Calu3 (cell line): ENCODE data around the gene CASQ2. TPM values are rescaled to one million over a fixed set of nuclear protein-coding genes. Genes with fewer than 3 reads are reported as not detected.
A peak's percentile ranks its signal among the peaks of the same experiment; 100 is the strongest.

ENCODE experiments used
- BruUV-seq: library from RNA; stranded (reverse); fragments of 400-500 nt; replicated peaks from 2 replicates; lab custom pipeline; 2021; lab: Mats Ljungman, UMichigan
- CTCF ChIA-PET: fragments of 300-600 bp; sonication (Branson Sonifier 250); formaldehyde crosslinking; loops from one replicate; lab custom pipeline; 2022; ENCODE audit warnings: antibody characterized with exemption; lab: Charles Lee
- DNase-seq: peaks from one replicate; pipeline ENCODE4 v3.0.0; 2022
- H3K27ac Mint-ChIP-seq: one replicate; pipeline ENCODE4 v1.8.0; 2022; ENCODE audit warnings: mixed read lengths; ENCODE audit not compliant: unreplicated experiment
- H3K27me3 Mint-ChIP-seq: one replicate; pipeline ENCODE4 v1.8.0; 2022; ENCODE audit warnings: mixed read lengths; ENCODE audit not compliant: unreplicated experiment
- H3K36me3 Mint-ChIP-seq: one replicate; pipeline ENCODE4 v1.8.0; 2022; ENCODE audit warnings: mild to moderate bottlenecking, moderate library complexity, mixed read lengths; ENCODE audit not compliant: insufficient read depth, unreplicated experiment
- H3K4me1 Mint-ChIP-seq: one replicate; pipeline ENCODE4 v1.8.0; 2022; ENCODE audit warnings: mild to moderate bottlenecking, low read depth, mixed read lengths; ENCODE audit not compliant: unreplicated experiment
- H3K4me3 Mint-ChIP-seq: one replicate; pipeline ENCODE4 v1.8.0; 2022; ENCODE audit warnings: mild to moderate bottlenecking, low read depth, moderate library complexity, mixed read lengths; ENCODE audit not compliant: unreplicated experiment
- H3K9me3 Mint-ChIP-seq: one replicate; pipeline ENCODE4 v1.8.0; 2022; ENCODE audit warnings: low read depth, mixed read lengths; ENCODE audit not compliant: unreplicated experiment
- intact Hi-C: fragments of 100-400 bp; cut with micrococcal nuclease; formaldehyde crosslinking; loops from one replicate; pipeline ENCODE4 v1.10.0; 2022; ENCODE audit not compliant: unreplicated experiment
- total RNA-seq: library from RNA; stranded (reverse); gene quantifications from 2 replicates; pipeline ENCODE4 v1.2.3, GENCODE V29; 2022
- TF ChIP-seq, protein P1 (sequence below): fragments of 200-600 bp; IDR thresholded peaks from one replicate; pipeline ENCODE4 v1.8.0; 2022; ENCODE audit warnings: antibody characterized with exemption; ENCODE audit not compliant: unreplicated experiment

CASQ2 gene
- total RNA-seq, 1 experiment from 2014 or later: not detected

DNA sequence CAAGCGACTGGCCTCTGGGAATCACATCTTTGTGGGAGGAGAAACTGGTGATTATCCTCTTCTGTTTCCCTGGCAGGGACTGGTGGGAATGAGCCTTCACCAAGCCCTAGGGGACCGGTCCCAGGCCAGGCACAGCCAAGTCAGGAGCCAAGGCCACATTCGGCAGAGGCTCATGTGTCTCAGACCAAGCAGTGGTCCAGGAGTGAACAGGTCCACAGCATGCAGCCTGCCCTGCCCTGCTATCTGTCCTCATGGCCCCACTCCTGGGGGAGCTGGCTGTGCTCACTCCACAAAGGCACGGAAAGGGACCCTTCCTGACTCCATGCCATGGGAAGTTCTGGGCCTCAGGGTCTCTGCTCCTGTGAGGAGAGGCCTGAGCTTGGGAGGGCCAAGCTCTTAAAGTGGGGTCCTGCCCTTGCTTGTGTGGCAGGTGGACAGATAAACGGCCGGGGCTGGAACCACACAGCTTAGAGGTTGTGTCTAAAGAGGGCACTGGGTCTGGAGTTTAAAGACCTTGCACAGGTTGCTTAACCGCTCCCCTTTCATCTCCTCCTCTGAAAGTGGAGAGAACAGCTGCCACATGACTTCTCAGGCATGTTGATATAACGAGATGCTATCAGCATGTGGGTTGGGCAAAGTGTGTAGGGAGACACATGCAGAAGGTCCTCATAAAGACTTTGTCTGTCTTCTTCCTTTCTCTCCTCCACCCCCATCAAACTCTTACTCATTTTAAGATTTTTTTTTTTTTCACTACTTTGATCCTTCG is 57.5 kb downstream of the CASQ2 start:
- H3K4me3 Mint-ChIP-seq: no peak overlapping the region
- CTCF ChIA-PET: no interaction called here
- peaks cover 31% of the 10 kb centered on the region for H3K4me1 Mint-ChIP-seq
- intact Hi-C loops: no loop called here
- H3K27ac Mint-ChIP-seq: no peak overlapping the region
- H3K9me3 Mint-ChIP-seq: no peaks in the 10 kb centered on the region
- TF ChIP-seq, protein P1, sequence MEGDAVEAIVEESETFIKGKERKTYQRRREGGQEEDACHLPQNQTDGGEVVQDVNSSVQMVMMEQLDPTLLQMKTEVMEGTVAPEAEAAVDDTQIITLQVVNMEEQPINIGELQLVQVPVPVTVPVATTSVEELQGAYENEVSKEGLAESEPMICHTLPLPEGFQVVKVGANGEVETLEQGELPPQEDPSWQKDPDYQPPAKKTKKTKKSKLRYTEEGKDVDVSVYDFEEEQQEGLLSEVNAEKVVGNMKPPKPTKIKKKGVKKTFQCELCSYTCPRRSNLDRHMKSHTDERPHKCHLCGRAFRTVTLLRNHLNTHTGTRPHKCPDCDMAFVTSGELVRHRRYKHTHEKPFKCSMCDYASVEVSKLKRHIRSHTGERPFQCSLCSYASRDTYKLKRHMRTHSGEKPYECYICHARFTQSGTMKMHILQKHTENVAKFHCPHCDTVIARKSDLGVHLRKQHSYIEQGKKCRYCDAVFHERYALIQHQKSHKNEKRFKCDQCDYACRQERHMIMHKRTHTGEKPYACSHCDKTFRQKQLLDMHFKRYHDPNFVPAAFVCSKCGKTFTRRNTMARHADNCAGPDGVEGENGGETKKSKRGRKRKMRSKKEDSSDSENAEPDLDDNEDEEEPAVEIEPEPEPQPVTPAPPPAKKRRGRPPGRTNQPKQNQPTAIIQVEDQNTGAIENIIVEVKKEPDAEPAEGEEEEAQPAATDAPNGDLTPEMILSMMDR: no peak
- no peaks in the 10 kb centered on the region for H3K27me3 Mint-ChIP-seq
- no peak for DNase-seq
- H3K36me3 Mint-ChIP-seq: peaks cover 10% of the 10 kb centered on the region
- BruUV-seq: no TSS peak

DNA sequence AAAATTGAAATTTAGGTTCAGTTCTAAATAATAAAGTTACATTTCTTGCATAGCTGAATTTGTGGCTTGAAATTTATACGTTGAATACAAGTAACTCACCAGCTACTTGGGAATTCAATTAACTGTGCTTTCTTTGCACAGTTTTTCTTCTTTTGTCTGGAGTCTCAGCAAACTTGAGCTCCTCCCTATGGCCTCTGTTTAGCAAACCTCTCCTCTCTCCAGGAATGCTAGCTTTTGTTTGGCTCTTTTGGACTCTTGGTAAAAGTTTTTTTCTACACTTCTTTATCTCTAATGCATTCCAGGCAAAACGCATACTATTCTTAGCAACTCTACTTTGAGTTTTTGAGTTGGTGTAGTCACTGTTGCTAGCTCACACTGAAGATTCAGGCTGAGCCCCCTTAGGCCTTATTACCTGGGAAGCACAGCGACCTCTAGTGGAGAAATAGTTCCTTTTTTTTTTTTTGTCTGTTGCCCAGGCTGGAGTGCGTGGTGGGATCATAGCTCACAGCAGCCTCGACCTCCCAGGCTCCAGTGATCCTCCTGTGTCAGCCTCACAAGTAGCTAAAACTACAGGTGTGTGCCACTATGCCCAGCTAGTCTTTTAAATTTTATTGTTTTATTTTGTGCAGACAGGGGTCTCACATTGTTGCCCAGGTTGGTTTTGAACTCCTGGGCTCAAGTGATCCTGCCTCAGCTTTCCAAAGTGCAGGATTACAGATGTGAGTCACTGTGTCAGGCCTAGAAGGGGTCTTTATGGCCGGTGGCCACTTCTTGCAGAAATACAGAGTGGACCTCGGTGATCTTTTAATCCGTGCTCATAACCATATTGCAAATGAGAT is 61.7 kb downstream of the CASQ2 start:
- Mint-ChIP-seq H3K4me3 (no peak overlapping the region), H3K36me3 (no peaks in the 10 kb centered on the region), H3K27me3 (no peaks in the 10 kb centered on the region), H3K9me3 (no peaks in the 10 kb centered on the region), H3K27ac (no peak overlapping the region), H3K4me1 (peaks cover 7% of the 10 kb centered on the region)
- TF ChIP-seq, protein P1: peak; percentile 27
- CTCF ChIA-PET: interaction anchor here (0.5 to 2.0 kb wide), 9 partner anchors 8 to 98 kb away, joined by 3 to 18 read pairs (median 4); no protein-coding TSS in a partner anchor
- intact Hi-C loops: loop anchor here (2.0 kb wide), 1 partner anchor 98 kb away; no protein-coding TSS in a partner anchor
- no peak for DNase-seq
- no TSS peak for BruUV-seq

DNA sequence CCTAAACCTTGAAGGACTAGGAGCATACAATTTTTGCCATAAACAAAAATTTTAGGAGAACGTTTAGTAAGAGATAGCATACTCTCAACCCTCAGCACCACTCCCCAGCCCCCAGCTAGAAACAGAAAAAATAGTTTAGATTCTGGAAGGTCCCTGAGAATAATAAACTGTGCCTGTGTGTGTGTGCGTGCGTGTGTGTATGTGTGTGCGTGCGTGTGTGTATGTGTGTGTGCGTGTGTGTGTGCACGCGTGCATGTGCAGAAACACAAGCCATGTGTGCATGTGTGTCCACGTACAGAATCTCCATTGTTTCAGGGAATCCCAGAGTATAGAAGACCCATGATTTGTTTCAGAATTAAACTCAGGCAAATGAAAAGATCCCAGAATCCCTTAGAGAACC is 62.6 kb downstream of the CASQ2 start:
- TF ChIP-seq, protein P1: no peak
- Mint-ChIP-seq H3K27ac (no peak overlapping the region), H3K27me3 (no peaks in the 10 kb centered on the region), H3K36me3 (no peaks in the 10 kb centered on the region), H3K4me1 (peaks cover 7% of the 10 kb centered on the region), H3K9me3 (no peaks in the 10 kb centered on the region), H3K4me3 (no peak overlapping the region)
- CTCF ChIA-PET: interaction anchor here (0.8 to 2.0 kb wide), 6 partner anchors 11 to 97 kb away, joined by 3 to 18 read pairs (median 4); no protein-coding TSS in a partner anchor
- intact Hi-C loops: loop anchor here (2.0 kb wide), 1 partner anchor 97 kb away; no protein-coding TSS in a partner anchor
- no peak for DNase-seq
- no TSS peak for BruUV-seq

DNA sequence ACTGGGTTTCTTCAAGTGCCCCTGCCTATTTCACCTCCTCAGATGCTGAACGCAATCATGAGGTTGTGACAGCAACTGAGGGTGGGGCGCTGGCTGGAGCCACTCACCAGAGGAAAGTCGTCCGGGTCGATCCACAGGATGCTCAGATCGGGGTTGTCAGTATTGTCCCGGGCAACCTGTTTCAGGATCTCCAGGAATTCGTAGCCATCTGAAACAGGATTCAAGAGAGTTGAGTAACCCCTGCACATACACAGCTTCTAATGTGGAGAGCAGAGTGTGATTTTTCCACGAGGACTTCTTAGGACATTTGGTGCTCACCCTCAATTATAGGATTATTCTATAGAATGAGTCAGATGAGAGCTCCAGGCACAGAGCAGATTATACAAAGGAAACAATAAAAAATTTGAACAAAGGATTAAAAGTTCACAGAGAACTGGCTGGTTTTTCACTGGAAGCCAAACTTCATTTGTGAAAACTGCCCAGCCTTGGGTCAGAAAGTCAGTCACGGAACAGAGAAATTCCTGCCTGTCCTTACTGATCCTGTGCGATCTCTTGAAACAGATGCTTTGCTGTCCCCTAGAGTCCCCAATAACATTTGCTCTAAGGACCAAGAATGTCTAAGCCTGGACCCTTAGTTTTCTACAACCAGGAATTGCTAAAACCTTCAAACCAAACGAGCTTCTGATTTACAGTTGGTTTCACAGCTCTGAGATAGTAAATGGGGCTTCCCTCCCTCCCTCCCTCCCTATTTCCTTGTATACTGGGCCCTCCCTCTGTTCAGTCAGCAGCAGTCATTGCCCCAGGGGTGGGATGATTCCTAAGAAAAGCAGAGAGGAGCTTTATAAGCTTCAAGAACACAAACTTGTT is 63.2 kb downstream of the CASQ2 start:
- Mint-ChIP-seq H3K4me3 (no peak overlapping the region), H3K27me3 (no peaks in the 10 kb centered on the region), H3K27ac (no peak overlapping the region), H3K36me3 (no peaks in the 10 kb centered on the region), H3K4me1 (peaks cover 7% of the 10 kb centered on the region), H3K9me3 (no peaks in the 10 kb centered on the region)
- no TSS peak for BruUV-seq
- CTCF ChIA-PET: interaction anchor here (1.2 to 2.0 kb wide), 2 partner anchors 59 to 96 kb away, joined by 3 to 18 read pairs; no protein-coding TSS in a partner anchor
- TF ChIP-seq, protein P1: no peak
- no peak for DNase-seq
- intact Hi-C loops: no loop called here
